ENCODE results near the gene ARL1.
"Not testable (repeated sequence)": the region's sequence is repeated elsewhere in the genome, so short reads cannot be mapped to it uniquely, and the experiment has no call there.

DNA sequence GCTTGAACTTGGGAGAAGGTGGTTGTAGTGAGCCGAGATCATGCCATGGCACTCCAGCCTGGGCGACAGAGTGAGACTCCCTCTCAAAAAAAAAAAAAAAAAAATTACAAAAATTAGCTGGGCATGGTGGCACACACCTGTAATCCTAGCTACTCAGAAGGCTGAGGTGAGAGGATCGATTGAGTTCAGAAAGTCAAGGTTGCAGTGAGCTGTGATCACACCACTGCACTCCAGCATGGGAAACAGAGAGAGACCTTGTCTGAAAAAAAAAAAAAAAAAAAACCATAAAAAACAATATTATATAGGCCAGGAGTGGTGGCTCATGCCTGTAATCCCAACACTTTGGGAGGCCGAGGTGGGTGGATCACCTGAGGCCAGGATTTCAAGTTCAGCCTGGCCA lies 14.5 kb upstream of the ARL1 start:
- TF ChIP-seq, protein P1, sequence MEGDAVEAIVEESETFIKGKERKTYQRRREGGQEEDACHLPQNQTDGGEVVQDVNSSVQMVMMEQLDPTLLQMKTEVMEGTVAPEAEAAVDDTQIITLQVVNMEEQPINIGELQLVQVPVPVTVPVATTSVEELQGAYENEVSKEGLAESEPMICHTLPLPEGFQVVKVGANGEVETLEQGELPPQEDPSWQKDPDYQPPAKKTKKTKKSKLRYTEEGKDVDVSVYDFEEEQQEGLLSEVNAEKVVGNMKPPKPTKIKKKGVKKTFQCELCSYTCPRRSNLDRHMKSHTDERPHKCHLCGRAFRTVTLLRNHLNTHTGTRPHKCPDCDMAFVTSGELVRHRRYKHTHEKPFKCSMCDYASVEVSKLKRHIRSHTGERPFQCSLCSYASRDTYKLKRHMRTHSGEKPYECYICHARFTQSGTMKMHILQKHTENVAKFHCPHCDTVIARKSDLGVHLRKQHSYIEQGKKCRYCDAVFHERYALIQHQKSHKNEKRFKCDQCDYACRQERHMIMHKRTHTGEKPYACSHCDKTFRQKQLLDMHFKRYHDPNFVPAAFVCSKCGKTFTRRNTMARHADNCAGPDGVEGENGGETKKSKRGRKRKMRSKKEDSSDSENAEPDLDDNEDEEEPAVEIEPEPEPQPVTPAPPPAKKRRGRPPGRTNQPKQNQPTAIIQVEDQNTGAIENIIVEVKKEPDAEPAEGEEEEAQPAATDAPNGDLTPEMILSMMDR (IDR thresholded peaks at IDR 0.05 in 8 of 11, conservative IDR thresholded peaks at IDR 0.05 in 3 of 11): not testable (repeated sequence)
- not testable (repeated sequence) for TF ChIP-seq POLR2A, POLR2AphosphoS5 (IDR thresholded peaks at IDR 0.05)

Data from spleen (tissue), 7 donors.